K562 (cell line): ENCODE results near the gene TM4SF20. TPM values are rescaled to one million over a fixed set of nuclear protein-coding genes. Genes with fewer than 3 reads are reported as not detected.

ENCODE experiments used
- CUX1 ChIP-seq: fragments of 200-800 bp; sonication (Bioruptor generic); IDR thresholded peaks from 2 replicates; pipeline ENCODE4 v1.6.1; 2016; ENCODE audit warnings: missing genetic modification characterization, missing compliant biosample characterization
- ESRRB ChIP-seq: fragments of 250-450 bp; sonication (Bioruptor Pico); IDR thresholded peaks from 2 replicates; pipeline ENCODE4 v1.5.0; 2020; ENCODE audit warnings: mild to moderate bottlenecking, moderate library complexity, borderline replicate concordance
- EZH2 ChIP-seq: IDR thresholded peaks from 2 replicates; pipeline ENCODE4 v1.6.1; 2012; ENCODE audit warnings: low read depth, mild to moderate bottlenecking, inconsistent platforms, low read length, borderline replicate concordance
- FOXK1 ChIP-seq: sonication (generic); formaldehyde crosslinking; IDR thresholded peaks from 2 replicates; pipeline ENCODE4 v1.8.0; 2022; ENCODE audit warnings: missing genetic modification reagents, mild to moderate bottlenecking, borderline replicate concordance
- OTX1 ChIP-seq: fragments of 450-650 bp; formaldehyde crosslinking; IDR thresholded peaks from 2 replicates; pipeline ENCODE4 v1.4.0; 2022; ENCODE audit warnings: mild to moderate bottlenecking
- ZKSCAN8 ChIP-seq: fragments of 200-800 bp; sonication (Bioruptor generic); IDR thresholded peaks from 2 replicates; pipeline ENCODE4 v1.6.1; 2016; ENCODE audit warnings: missing genetic modification characterization, missing compliant biosample characterization
- ZNF507 ChIP-seq: conservative IDR thresholded peaks from 2 replicates; pipeline ENCODE4 v1.6.1; 2017; ENCODE audit warnings: missing genetic modification characterization, missing compliant biosample characterization
- ZNF764 ChIP-seq: fragments of 250-450 bp; sonication (Bioruptor Pico); IDR thresholded peaks from 2 replicates; pipeline ENCODE4 v1.4.0; 2020; ENCODE audit warnings: low read depth, mild to moderate bottlenecking, moderate library complexity
- polyA plus RNA-seq, 8 experiments: library from polyadenylated mRNA; depleted of rRNA in 4 of 8; stranded (reverse) in 5 of 8; unstranded in 3 of 8; fragments of >200 nt; fragmentation: Nextera tagmentation in 2 of 8; fragmentation: Illumina TruSeq in 1 of 8; extraction: Ambion mirVana in 2 of 8; extraction: Trizol in 1 of 8; gene quantifications; 2 replicates each; pipeline versions ENCODE4 v1.2.1 to v1.2.3, GENCODE V29; 2011 to 2014; ENCODE audit warnings: inconsistent platforms in 1 of 8, missing spikeins in 1 of 8
- total RNA-seq, 7 experiments: library from RNA; depleted of rRNA in 6 of 7; stranded (reverse); fragments of >200 nt in 6 of 7; fragmentation: Illumina TruSeq in 2 of 7; extraction: Trizol in 2 of 7; gene quantifications; 2 replicates each; pipeline versions ENCODE4 v1.2.1 to v1.2.3, GENCODE V29; 2011 to 2021; ENCODE audit warnings: low replicate concordance in 1 of 7

TM4SF20 gene
- total and polyA plus RNA-seq, 9 of the 15 experiments (the other 6 are each of a cell fraction or from before 2014, with no cell fraction given), result not detected

GRCh38 chr2:227386630-227387029, 7.5 kb upstream of the TM4SF20 start (continued):
- no peak for TF ChIP-seq ZKSCAN8 (CRISPR knock-in tag)
- no peak for TF ChIP-seq CUX1 (CRISPR knock-in tag)
- TF ChIP-seq ZNF507 (tag), result no peak
- TF ChIP-seq ESRRB, result no peak
- no peak for TF ChIP-seq EZH2
- TF ChIP-seq FOXK1 (CRISPR knock-in tag), result no peak
- no peak for TF ChIP-seq ZNF764 (CRISPR knock-in tag)
- no peak for TF ChIP-seq OTX1 (CRISPR knock-in tag)
